Activated CD4-positive, alpha-beta T cell treated with anti-CD3 and anti-CD28 coated beads, Interleukin-10, Interleukin-2, amounts not matched to agents 100 ng/mL and 50 ng/mL, durations not matched to agents 16 hours and 8 hours (primary cell): ENCODE data around the gene UXT.

Source experiments
- DNase-seq: peaks from one replicate; pipeline ENCODE4 v3.0.0-alpha.2; 2020

Gene UXT

DNA sequence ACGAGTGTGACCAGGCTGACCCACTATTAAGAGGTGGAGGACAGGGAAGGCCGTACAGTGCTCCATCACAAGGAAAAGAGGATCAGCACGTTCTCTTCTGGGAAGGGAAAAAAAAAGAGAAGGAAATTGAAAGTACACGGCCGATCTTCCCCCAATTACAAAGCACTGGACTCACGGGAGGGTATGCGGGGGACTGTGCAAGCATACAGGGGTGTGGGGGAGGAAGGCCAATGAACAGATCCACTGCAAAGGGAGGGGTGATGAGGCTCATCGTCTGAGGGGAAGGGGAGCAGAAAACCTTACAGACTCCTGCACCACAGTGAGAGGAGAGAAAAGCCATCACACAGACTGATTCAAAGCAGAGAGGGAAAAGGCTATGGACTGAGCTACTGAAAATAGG is 9.7 kb downstream of the UXT start:
- DNase-seq: no peak

DNA sequence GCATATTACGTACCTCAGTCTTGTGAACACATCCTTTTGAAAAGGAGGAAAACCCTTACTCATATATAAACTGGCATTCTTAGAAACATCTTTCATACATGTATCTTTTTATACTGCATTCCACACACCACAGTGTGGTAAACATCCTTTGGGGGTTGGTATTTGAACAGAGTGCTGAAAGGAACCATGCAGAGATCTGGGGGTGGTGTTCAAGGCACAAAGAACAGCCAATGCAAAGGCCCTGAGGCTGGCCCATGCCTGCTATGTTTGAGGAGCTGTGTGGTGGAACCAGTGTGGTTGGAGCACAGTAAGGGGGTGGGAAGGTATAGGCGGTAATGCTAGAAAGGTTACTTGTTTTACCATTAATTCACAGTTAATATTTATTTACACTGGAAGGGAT is 10.6 kb downstream of the UXT start:
- DNase-seq: peak; percentile 48

DNA sequence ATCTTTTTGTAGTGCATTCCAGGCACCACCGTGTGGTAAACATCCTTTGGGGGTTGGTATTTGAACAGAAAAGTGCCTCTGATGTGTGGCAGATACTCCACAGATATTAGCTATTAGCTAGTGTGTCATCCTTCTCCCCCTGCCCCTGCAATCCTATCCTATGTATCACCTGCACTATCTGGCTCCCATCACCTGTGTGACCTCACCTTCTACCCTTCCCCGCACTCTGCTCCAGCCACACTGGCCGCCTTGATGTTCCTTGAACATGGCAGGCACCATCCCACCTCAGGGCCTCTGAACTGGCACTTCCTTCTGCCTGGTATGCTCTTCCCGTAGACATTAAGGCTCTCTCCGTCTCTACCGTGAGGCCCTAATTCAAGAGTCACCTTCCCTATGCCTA is 12.3 kb downstream of the UXT start:
- no peak for DNase-seq

- DNase-seq: no peak
These were observed 13.4 kb downstream of the UXT start for GRCh38 chrX:47645530-47645929.

- peak; percentile 30 for DNase-seq
These were observed 14.4 kb downstream of the UXT start for GRCh38 chrX:47644557-47645091.

- DNase-seq: peak; percentile 14
These were observed 15.1 kb downstream of the UXT start for GRCh38 chrX:47643926-47644325.

GRCh38 chrX:47638816-47639215 is 20.2 kb downstream of the UXT start:
- DNase-seq: no peak

DNA sequence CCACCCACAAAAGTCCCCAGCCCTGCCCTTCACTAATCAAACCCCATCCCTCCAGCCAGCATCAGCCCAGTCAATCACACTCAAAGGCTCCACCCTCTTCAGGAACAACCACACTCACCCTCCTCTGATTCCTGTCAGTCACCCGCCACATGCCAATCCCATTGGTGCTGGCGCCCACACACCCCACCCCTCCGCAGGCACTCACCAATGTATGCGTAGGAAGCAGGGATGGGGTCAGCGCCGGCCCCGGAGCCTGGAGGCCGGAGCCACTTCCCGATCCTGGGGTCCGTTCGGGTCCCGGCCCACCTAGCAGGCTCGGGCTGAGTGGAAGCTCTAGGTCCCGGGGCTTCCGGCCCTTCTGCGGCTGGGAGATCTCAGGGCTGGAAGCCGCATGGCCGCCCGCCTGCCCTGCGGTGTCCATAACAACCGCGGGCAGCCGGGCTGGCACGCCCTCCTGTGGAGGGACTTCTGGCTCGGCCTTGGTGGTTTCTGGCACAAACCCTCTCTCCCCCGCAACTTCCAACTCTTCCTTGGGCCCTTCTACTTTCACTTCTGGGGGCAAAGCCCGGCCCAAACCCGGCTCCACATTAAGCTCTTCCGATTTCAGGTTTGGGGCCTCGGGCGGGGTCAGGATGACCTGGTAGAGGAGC is 21.3 kb downstream of the UXT start:
- peak; percentile 49 for DNase-seq

DNA sequence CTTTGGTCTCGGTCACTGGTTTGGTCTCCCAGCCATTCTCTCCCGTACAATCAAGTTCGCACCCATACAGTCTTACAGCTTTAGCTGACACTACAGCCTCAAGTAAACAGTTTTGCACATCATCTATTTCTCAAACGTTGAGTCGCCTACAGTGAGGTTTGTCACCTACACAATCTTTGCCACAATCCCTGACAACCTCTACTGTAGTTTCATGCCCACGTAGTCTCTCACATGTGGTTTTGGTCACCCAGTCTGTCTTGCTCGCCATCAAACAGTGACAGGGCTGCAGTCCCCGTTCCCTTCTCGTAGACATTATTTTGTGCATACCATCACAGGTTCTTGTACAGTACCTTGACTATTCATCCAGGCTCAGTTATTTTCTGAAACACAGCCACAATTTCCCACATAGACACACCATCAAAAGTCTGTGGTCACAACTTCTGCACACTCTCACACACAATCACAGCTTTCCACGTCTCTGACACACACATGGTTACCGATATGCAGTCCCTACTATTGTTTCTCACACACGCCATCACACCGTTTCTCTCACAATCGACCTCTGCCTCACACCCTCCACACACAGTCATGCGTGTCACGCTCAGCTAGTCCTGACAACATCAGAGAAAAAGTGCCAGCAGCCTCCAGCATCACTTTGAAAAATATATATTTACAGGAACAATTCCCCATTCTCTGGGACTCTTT is 24.0 kb downstream of the UXT start:
- DNase-seq: peak; percentile 50

DNA sequence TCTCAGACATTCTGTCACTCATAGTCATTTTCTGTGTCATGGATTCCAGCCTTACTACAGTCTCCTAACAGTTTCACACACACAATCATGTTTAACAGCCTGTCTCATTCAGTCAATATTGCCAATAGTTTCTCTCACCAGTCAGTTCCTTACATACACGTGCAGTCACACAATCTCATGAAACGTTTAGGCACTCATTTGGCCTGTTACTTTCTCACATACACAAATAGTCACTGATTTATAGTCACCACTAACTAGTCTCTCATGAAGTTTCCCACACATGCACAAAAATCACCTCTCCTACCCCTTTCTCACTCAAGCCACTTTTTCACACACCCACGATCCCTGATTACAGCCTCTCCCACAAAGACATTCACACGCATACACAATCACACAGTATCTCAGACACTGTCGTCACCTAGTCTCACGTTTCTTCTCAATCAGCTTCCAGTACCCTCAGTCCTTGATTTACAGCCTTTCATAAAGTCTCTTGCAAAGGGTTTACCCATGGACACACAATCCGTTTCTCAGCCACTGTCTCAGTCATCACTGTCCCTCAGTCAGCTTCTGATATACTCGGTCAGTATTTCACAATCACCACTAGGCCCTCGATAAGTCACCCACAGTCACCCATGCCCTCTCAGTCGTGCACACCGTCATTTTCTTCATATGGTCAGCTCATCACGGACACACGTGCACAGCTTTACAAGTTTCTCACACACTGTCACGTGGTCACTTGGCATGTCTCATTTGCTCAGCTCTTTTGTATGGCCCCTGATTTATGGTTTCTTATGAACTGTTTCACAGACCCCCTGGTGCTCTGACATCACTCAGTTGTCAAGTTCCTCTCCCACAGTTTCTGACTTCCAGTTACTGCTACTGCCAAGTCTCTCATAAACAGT is 25.0 kb downstream of the UXT start:
- DNase-seq: no peak

- DNase-seq: no peak
These were observed 26.3 kb downstream of the UXT start for GRCh38 chrX:47632666-47633065.

DNA sequence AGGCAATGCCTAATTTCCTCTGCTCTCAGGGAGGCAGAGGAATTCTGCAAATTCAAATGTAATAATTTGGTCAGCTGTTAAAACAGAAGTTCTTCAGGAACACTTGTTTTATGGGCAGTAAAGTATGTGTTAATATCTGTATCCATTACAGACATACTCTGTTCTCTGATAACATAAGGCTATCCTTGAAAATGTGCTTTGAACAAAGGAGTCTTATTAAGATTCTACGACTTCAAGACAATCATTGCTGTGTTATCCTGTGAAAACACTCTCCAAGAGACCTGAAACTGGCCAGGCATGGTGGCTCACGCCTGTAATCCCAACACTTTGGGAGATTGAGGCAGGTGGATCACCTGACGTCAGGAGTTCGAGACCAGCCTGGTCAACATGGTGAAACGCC is 27.3 kb downstream of the UXT start:
- no peak for DNase-seq

GRCh38 chrX:47629419-47630200 is 29.4 kb downstream of the UXT start, which contains the start of gene CFP:
Gene CFP (minus strand): TSS chrX:47629930. CDS start chrX:47629844, 86 bp downstream.
- no peak for DNase-seq

GRCh38 chrX:47628982-47629381 is 30.0 kb downstream of the UXT start:
- no peak for DNase-seq

GRCh38 chrX:47625365-47625764 is 33.6 kb downstream of the UXT start:
- no peak for DNase-seq

DNA sequence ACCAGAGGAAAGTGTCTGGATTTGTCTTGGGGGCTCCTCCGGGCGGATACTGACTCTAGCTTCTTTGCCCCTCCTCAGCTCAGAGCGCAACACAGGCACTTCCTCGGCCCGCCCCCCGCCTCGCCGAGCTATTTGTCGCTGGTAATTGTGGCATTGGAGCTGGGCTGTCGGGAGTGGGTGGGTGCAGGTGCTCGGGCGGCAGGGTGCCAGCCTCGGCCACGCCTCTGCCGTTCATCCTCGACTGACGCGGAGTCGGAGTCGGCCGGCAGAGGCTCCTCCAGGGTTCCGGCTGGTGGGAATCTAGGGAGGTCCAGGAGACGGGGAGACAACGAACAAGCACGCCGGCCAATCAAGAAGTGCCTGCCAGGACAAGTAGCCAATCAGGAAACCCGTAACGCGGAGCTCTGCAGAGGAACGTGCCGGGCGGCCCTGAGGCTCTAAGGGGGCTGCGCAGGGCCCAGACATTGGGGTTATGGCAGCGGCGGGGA is 35.4 kb downstream of the UXT start:
- peak; percentile 26 for DNase-seq

GRCh38 chrX:47621851-47622250 is 37.1 kb downstream of the UXT start:
- no peak for DNase-seq

DNA sequence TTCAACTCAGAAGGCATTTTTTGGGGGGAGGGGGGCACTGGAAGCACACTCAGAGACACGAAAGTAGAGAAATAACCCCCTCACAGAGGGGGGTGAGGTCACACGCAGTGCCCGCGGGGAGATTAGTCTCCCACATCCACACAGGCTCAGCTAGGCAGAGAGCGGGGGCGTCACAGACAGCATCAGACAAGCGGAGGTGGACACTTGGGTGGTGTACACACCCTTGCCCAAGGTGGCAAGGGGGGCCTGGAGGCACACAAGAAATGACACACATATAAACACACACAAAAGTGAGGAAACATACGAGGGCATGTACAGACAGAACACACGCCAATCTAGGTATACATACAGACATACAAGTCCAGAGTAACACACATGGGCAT is 38.7 kb downstream of the UXT start:
- no peak for DNase-seq

DNA sequence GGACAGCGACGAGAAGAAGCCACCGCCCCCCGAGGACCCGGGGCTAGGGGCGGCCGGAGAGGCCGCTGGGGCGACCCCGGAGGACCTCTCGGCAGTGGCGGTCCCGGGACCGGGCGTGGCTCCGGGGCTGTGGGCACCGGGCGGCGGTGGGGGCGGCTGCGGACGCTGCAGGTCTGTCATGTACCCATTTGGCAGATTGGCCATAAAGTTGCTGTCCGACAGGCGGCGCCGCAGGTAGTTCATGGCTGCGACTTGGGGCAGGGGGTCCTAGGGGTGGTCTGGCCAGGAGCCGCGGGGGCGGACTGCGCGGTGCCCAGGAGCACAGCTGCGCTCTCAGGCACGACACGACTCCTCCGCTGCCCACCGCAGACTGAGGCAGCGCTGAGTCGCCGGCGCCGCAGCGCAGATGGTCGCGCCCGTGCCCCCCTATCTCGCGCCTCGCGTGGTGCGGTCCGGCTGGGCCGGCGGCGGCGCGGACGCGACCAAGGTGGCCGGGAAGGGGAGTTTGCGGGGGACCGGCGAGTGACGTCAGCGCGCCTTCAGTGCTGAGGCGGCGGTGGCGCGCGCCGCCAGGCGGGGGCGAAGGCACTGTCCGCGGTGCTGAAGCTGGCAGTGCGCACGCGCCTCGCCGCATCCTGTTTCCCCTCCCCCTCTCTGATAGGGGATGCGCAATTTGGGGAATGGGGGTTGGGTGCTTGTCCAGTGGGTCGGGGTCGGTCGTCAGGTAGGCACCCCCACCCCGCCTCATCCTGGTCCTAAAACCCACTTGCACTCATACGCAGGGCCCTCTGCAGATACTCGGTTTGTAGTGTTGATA is 39.3 kb downstream of the UXT start, which contains the start of gene SYN1:
Gene SYN1 (minus strand): TSS at position 372 of the 817 bp plus-strand sequence. CDS start 129 bp downstream, at position 243.
- peak; percentile 75 for DNase-seq

DNA sequence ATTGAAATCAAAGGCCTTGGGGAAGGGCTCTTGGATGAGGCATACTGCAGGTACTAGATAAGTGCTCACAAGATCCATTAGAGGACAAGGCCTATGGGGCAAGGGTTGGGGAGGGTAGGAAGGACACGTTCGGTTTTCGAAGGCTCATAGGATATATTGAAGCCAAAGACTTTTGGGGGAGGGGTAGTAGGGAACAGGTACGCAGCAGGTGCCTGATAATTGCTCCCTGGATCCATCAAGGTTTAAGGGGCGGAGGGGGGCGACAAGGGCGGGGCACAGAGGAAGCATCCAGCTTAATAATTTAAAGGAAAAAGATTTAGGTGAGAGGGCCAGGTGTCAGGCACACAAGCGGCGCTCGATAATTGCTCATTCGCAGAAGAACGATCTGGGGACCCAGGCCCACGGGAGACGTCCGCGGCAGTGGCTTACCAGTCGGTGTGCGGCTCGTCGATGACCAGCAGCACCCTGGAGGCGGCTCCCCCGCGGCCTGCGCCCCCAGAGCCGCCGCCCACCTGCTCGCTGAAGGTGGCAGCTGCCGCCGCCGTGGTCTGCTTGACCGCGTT is 40.0 kb downstream of the UXT start:
- DNase-seq: no peak

GRCh38 chrX:47614618-47615017 is 44.4 kb downstream of the UXT start:
- no peak for DNase-seq
